Medulla oblongata (tissue), 1 donor: ENCODE data around the gene STAG1.

Source experiments
- DNase-seq: peaks from one replicate; pipeline ENCODE4 v3.0.0-alpha.2; 2015; ENCODE audit errors: extremely low spot score

Gene STAG1

GRCh38 chr3:136332302-136332701 lies 419.9 kb downstream of the STAG1 start:
- no peak for DNase-seq

GRCh38 chr3:136330900-136331299 lies 421.3 kb downstream of the STAG1 start:
- DNase-seq: no peak

GRCh38 chr3:136329593-136329992 lies 422.6 kb downstream of the STAG1 start:
- no peak for DNase-seq

GRCh38 chr3:136327671-136328070 lies 424.5 kb downstream of the STAG1 start:
- DNase-seq: no peak

GRCh38 chr3:136326316-136326715 lies 425.9 kb downstream of the STAG1 start:
- DNase-seq: no peak

GRCh38 chr3:136311968-136312367 lies 440.2 kb downstream of the STAG1 start:
- no peak for DNase-seq

GRCh38 chr3:136311261-136311660 lies 440.9 kb downstream of the STAG1 start:
- no peak for DNase-seq

GRCh38 chr3:136305879-136306278 lies 446.3 kb downstream of the STAG1 start:
- DNase-seq: no peak

- no peak for DNase-seq
Measured at GRCh38 chr3:136300444-136300843, 451.7 kb downstream of the STAG1 start.

- no peak for DNase-seq
Measured at GRCh38 chr3:136297826-136298225, 454.4 kb downstream of the STAG1 start.

GRCh38 chr3:136296960-136297359 lies 455.2 kb downstream of the STAG1 start:
- DNase-seq: no peak

GRCh38 chr3:136294176-136294575 lies 458.0 kb downstream of the STAG1 start:
- DNase-seq: no peak

- no peak for DNase-seq
Measured at GRCh38 chr3:136293279-136293678, 458.9 kb downstream of the STAG1 start.

GRCh38 chr3:136292500-136292899 lies 459.7 kb downstream of the STAG1 start:
- no peak for DNase-seq

GRCh38 chr3:136291302-136291701 lies 460.9 kb downstream of the STAG1 start:
- DNase-seq: no peak
